ENCODE results near the gene RASAL2.

The RASAL2 gene

DNA sequence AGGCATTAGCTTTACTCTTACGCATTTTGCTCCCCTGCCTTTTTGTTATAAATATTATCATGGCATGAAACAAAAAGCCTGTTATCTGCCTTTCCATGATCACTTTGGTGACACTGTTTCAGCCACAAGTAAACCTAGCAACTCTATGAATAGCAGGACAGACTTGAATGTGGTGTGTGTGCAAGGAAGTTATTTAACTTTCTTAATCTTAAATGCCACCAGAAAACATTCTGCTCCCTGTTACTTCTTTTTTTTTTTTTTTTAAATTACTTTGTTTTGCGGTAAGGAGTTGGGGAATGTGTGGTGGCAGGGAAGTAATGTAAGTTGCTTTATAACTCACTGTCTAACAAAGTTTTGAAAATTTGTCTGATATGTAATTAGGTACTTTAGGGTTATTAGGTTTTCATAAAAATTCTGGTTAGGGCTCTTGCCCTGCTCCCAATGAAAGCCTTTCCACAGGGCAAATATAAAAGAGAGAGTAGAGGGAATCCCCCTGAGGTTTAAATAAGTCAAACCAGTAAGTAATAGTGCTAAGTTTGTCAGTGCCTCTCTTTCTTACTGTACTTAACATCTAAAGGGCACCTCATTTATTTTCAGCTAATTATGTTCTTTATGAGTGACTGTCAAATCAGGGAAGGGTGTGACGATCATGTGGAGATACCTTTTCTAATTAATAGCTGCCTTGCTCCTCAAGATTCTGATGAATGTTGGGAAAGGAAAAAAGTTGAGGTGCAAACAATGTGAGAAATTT is 39.5 kb downstream of the RASAL2 start:
- no peak overlapping the region for H3K27ac ChIP-seq (ENCODE audit: poor library complexity, severe bottlenecking)
- ATAC-seq (ENCODE audit: low read depth) (no peak), DNase-seq (ENCODE audit: low spot score) (no peak)
- H3K36me3 ChIP-seq (ENCODE audit: low read depth), result peaks cover under 1% of the 10 kb centered on the region; the same call in 1 of the 2 replicates
- TF ChIP-seq CTCF (IDR thresholded peaks at IDR 0.05; ENCODE audit: poor library complexity, severe bottlenecking), result no peak
- no peaks in the 10 kb centered on the region for H3K4me1 ChIP-seq (ENCODE audit: insufficient read depth, poor library complexity, severe bottlenecking)
- H3K9me3 ChIP-seq (ENCODE audit: severe bottlenecking), result no peaks in the 10 kb centered on the region
- no peaks in the 10 kb centered on the region for H3K27me3 ChIP-seq (ENCODE audit: insufficient read depth, poor library complexity, severe bottlenecking)
- no peak overlapping the region for H3K4me3 ChIP-seq (ENCODE audit: severe bottlenecking)

GRCh38 chr1:178134061-178134460 is 40.2 kb downstream of the RASAL2 start:
- Histone ChIP-seq H3K9me3 (ENCODE audit: severe bottlenecking) (no peaks in the 10 kb centered on the region), H3K4me3 (ENCODE audit: severe bottlenecking) (no peak overlapping the region), H3K4me1 (ENCODE audit: insufficient read depth, poor library complexity, severe bottlenecking) (no peaks in the 10 kb centered on the region), H3K27ac (ENCODE audit: poor library complexity, severe bottlenecking) (no peak overlapping the region), H3K27me3 (ENCODE audit: insufficient read depth, poor library complexity, severe bottlenecking) (no peaks in the 10 kb centered on the region), H3K36me3 (ENCODE audit: low read depth) (no peaks in the 10 kb centered on the region)
- no peak for ATAC-seq (ENCODE audit: low read depth)
- TF ChIP-seq CTCF (IDR thresholded peaks at IDR 0.05; ENCODE audit: poor library complexity, severe bottlenecking), result no peak
- DNase-seq (ENCODE audit: low spot score), result no peak

DNA sequence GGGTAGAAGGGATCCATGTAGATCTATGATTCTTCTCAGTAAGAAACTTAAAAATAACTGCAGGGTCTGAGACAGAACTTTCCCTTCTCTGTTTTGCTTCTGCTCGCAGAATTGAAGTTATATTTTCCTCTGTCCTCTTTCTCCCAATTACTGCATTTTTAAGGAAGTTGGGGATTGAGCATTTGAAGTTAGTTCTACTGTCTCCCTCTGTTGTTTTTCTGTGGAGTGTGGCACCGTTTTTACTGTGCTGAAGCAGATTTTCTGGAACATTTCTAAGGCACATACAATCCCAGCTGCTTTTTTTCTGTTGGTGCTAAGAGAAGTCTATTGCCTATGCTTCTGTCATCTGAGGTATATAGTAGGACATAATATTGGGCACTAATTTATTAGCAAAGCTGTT is 43.3 kb downstream of the RASAL2 start:
- Histone ChIP-seq H3K36me3 (ENCODE audit: low read depth) (no peaks in the 10 kb centered on the region), H3K9me3 (ENCODE audit: severe bottlenecking) (no peaks in the 10 kb centered on the region), H3K27me3 (ENCODE audit: insufficient read depth, poor library complexity, severe bottlenecking) (no peaks in the 10 kb centered on the region), H3K27ac (ENCODE audit: poor library complexity, severe bottlenecking) (no peak overlapping the region), H3K4me1 (ENCODE audit: insufficient read depth, poor library complexity, severe bottlenecking) (no peaks in the 10 kb centered on the region), H3K4me3 (ENCODE audit: severe bottlenecking) (no peak overlapping the region)
- DNase-seq (ENCODE audit: low spot score), result no peak
- ATAC-seq (ENCODE audit: low read depth), result no peak
- no peak for TF ChIP-seq CTCF (IDR thresholded peaks at IDR 0.05; ENCODE audit: poor library complexity, severe bottlenecking)

DNA sequence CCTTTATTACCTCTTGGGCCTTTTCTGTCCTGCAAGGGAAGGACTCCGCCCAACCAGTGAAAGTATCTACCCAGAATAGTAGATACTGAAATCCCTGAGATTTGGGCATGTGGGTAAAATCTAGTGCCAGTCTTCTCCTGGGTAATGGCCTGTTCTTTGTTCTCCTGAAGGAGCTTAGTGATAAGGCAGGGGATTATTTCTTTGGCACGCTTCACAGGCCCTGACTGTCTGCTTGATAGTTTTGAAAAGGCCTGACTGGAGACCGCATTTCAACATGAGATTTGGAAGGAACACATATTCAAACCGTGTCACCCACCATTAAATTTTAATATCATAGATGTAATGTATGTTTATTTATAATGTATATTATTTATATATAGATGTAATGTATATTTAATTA is 48.9 kb downstream of the RASAL2 start:
- DNase-seq (ENCODE audit: low spot score) (no peak), ATAC-seq (ENCODE audit: low read depth) (no peak)
- H3K36me3 ChIP-seq (ENCODE audit: low read depth), result no peaks in the 10 kb centered on the region
- no peaks in the 10 kb centered on the region for H3K9me3 ChIP-seq (ENCODE audit: severe bottlenecking)
- H3K4me3 ChIP-seq (ENCODE audit: severe bottlenecking), result no peak overlapping the region
- H3K27me3 ChIP-seq (ENCODE audit: insufficient read depth, poor library complexity, severe bottlenecking), result no peaks in the 10 kb centered on the region
- H3K27ac ChIP-seq (ENCODE audit: poor library complexity, severe bottlenecking), result no peak overlapping the region
- TF ChIP-seq CTCF (IDR thresholded peaks at IDR 0.05; ENCODE audit: poor library complexity, severe bottlenecking), result no peak
- H3K4me1 ChIP-seq (ENCODE audit: insufficient read depth, poor library complexity, severe bottlenecking), result peaks cover 11% of the 10 kb centered on the region
